ENCODE data around the gene SNAP91.

GRCh38 chr6:83505356-83505755, 203.5 kb downstream of the SNAP91 start:
- TF ChIP-seq CTCF (IDR thresholded peaks at IDR 0.05; ENCODE audit: low read depth, low read length, missing input control) = no peak
- TF ChIP-seq TAF1 (conservative IDR thresholded peaks at IDR 0.05) = no peak
- no peak for TF ChIP-seq FOXA1 (IDR thresholded peaks at IDR 0.05)

Data from liver (tissue), 3 donors.